ENCODE data around the gene CDH13.

The CDH13 gene

GRCh38 chr16:82636958-82637357, 10.2 kb downstream of the CDH13 start:
- H3K4me3 ChIP-seq (ENCODE audit: low read depth, low read length): no peak overlapping the region
- TF ChIP-seq CTCF (IDR thresholded peaks at IDR 0.05; ENCODE audit: low read depth, low read length): no peak
- DNase-seq (ENCODE audit: low read depth, low spot score): no peak
- in situ Hi-C loops (cut with HindIII; ENCODE audit: low sequenced_read_pairs): no loop called here

- in situ Hi-C loops (cut with HindIII; ENCODE audit: low sequenced_read_pairs): no loop called here
- no peak overlapping the region for H3K4me3 ChIP-seq (ENCODE audit: low read depth, low read length)
- peak; percentile 92 for DNase-seq (ENCODE audit: low read depth, low spot score)
- TF ChIP-seq CTCF (IDR thresholded peaks at IDR 0.05; ENCODE audit: low read depth, low read length): no peak
Measured at GRCh38 chr16:82638095-82638798, 11.5 kb downstream of the CDH13 start.

DNA sequence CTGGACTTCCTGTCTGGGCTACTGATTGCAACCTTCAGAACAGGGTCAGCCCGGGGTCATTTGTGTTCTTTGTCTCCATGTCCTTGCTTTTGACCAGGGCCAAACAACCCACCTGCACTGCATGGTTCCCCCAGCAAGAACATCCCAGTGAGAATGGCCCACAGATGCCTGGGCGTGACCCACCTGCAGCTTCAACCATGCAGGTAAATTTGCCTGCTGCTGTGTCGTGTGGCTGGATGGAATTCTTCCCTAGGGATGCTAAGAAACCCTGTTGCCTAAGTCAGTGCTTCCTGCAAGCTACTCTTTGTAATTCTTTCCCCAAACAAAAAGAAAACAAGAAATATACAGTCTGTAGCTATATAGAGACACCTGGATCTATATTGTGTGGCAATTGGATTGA, 12.5 kb downstream of the CDH13 start:
- in situ Hi-C loops (cut with HindIII; ENCODE audit: low sequenced_read_pairs): no loop called here
- TF ChIP-seq CTCF (IDR thresholded peaks at IDR 0.05; ENCODE audit: low read depth, low read length): no peak
- no peak for DNase-seq (ENCODE audit: low read depth, low spot score)
- H3K4me3 ChIP-seq (ENCODE audit: low read depth, low read length): no peak overlapping the region

DNA sequence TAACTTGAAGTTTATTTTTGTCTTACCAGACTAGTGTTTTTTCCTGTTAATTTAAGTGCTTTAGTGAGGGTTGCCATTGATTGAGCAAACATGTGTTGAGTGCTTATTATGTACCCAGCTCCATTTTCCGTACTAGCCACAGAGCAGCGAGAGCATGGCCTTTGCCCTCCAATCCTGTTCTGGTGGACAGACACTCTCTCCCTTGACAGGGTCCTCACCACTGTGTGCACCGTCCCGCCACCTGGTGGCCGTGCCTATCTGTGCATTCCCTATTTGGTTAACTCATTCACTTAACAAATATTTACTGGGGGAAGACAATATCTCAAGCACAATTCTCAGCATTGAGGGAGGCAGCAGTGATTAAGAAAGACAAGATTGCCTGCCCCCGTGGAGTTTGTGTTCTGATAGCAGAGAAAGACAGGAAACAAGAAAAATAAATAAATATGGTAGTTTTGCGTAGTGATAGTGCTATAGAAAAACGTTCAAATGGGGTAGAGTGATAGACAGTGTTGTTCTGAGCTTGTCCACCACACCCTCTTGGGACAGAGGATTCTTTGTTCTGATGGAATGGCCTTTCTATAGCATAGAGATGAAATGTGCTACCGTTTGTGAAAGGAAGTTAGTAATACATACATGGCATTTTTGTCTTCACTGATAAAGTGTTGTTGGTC, 13.0 kb downstream of the CDH13 start:
- peak; percentile 60 for DNase-seq (ENCODE audit: low read depth, low spot score)
- peak; percentile 86 for TF ChIP-seq CTCF (IDR thresholded peaks at IDR 0.05; ENCODE audit: low read depth, low read length)
- in situ Hi-C loops (cut with HindIII; ENCODE audit: low sequenced_read_pairs): no loop called here
- H3K4me3 ChIP-seq (ENCODE audit: low read depth, low read length): no peak overlapping the region

GRCh38 chr16:82641336-82641984, 14.7 kb downstream of the CDH13 start:
- no peak overlapping the region for H3K4me3 ChIP-seq (ENCODE audit: low read depth, low read length)
- in situ Hi-C loops (cut with HindIII; ENCODE audit: low sequenced_read_pairs): no loop called here
- DNase-seq (ENCODE audit: low read depth, low spot score): peak; percentile 38
- TF ChIP-seq CTCF (IDR thresholded peaks at IDR 0.05; ENCODE audit: low read depth, low read length): peak; percentile 50

DNA sequence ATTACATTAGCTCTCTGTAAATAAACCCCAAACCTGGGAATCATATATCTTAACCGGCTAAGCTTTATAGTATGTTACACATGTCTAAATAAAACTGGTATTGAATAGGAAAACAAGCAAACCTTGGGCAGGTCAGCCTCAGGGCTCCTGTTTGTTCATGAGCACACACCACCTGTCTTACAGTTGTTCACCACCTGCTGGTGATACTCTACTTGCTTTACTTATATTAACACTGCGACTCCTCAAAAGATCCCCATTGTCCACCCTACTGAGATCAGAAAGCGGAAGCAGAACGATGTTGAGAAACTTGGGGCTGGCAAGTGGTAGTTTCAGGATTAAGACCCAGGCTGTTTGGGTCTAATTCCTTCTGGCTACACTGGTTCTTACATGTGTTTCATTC, 16.4 kb downstream of the CDH13 start:
- TF ChIP-seq CTCF (IDR thresholded peaks at IDR 0.05; ENCODE audit: low read depth, low read length): no peak
- H3K4me3 ChIP-seq (ENCODE audit: low read depth, low read length): no peak overlapping the region
- in situ Hi-C loops (cut with HindIII; ENCODE audit: low sequenced_read_pairs): no loop called here
- no peak for DNase-seq (ENCODE audit: low read depth, low spot score)

All from astrocyte of the spinal cord (primary cell).